HG02870 (cell line): Measurements from ENCODE around the gene HSBP1L1.

Experiments used
- ATAC-seq: cut with Tn5 transposase; IDR thresholded peaks from one replicate; pipeline ENCODE4 v1.9.1; 2021; ENCODE audit warnings: mild to moderate bottlenecking, moderate library complexity; ENCODE audit not compliant: unreplicated experiment

Gene HSBP1L1

GRCh38 chr18:79964330-79965118 lies at the start of gene HSBP1L1:
HSBP1L1 (plus strand) TSS chr18:79964643; CDS start chr18:79964736, 93 bp downstream.
- ATAC-seq, result peak; percentile 42

GRCh38 chr18:79915161-79916127 lies 49.0 kb upstream of the HSBP1L1 start:
- no peak for ATAC-seq

DNA sequence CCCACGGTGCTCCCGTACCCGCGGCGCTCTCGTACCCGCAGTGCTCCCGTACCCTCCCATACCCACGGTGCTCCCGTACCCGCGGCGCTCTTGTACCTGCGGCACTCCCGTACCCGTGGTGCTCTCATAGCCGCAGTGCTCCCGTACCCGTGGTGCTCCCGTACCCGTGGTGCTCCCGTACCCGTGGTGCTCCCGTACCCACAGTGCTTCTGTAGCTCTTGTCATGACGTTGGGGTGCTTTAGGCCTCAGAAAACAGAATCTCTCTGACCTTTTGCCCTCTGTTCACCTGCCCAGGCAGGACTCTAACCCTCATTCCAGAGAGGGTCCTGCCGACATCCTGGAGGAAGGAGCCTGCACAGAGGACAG lies 48.3 kb upstream of the HSBP1L1 start:
- ATAC-seq, result no peak

GRCh38 chr18:79916546-79917168 lies 47.8 kb upstream of the HSBP1L1 start:
- ATAC-seq, result no peak

GRCh38 chr18:79917169-79917852 lies 47.1 kb upstream of the HSBP1L1 start:
- no peak for ATAC-seq

DNA sequence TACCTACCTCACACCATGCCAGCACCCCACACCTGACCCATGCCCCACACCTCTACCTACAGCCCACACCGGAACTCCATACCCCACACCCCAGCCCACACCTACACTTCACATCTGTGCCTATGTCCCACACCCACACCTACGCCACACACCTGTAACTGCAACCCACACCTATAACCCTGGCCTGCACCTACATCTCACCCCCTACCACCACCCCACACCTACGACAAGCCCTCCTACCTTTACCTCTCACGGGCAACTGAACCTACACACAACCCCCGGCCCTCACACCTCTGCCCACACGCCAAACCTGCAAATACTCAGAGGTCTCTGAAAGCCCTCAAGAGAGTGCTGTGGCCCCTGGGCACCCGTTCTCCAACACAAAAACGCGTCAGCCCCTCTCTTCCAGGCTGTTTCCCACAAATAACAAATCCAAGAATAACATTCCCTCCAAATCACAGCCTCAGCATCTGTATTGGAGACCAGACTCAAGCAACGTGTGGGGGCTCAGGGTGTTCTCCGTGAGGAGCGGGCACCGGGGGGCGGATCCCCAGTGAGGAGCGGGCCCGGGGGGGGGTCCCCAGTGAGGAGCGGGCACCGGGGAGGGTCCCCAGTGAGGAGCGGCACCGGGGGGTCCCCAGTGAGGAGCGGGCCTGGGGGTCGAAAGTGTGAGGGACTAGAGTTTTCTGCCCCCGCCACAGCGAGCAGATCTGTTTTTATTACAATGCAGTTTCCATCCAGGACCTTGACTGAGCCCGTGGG lies 46.4 kb upstream of the HSBP1L1 start:
- ATAC-seq, result no peak

GRCh38 chr18:79918615-79919011 lies 45.8 kb upstream of the HSBP1L1 start:
- ATAC-seq, result no peak

- ATAC-seq, result no peak
Observed at GRCh38 chr18:79919089-79919488, 45.4 kb upstream of the HSBP1L1 start.

GRCh38 chr18:79921984-79922965 lies 42.2 kb upstream of the HSBP1L1 start:
- no peak for ATAC-seq

DNA sequence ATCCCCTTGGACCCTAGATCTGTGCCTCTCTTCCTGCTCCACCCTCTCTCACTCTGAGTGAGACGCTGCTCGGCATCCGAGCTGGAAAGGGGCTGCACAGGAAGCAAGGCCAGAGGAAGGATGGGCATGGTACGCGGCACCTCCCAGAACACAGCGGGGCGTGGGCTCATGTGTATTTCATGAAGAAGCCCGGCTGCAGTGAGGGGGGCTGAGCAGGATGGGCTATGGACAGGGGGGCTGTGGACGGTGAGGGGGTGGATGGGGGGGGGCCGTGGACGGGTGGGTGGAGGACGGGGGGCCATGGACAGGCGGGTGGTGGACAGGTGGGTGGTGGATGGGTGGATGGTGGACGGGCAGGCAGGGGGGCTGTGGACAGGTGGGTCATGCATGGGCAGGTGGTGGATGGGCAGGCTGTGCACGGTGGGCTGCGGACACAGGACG lies 41.5 kb upstream of the HSBP1L1 start:
- ATAC-seq, result no peak

DNA sequence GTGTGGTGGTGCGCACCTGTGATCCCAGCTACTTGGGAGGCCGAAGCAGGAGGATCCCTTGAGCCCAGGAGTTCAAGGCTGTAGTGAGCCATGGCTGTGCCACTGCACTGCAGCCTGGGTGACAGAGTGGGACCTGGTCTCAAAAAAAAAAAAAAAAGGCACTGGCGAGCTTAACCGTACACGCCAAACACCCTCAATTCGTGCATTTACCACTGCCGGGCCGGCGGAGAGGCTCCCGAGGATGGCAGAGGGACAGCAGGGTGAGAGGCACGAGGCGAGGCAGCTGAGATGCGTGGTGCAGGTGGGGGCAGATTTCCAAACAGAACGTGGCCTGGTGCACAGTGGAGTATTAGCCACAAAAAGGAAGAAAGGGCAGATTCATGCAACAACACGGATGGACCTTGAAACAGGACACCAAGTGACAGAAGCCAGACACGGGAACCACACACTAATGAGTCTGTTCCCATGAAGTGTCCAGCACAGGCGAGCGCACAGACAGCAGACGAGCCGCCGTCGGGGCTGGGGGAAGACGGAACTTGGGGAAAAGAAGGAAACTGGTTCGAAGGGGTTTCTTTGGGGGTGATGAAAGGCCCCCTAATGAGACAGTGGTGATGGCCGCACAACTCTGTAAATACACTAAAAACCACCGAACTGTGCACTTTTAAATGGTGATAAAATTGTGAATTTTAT lies 40.4 kb upstream of the HSBP1L1 start:
- ATAC-seq, result no peak

- no peak for ATAC-seq
Observed at GRCh38 chr18:79924814-79925731, 39.4 kb upstream of the HSBP1L1 start.

DNA sequence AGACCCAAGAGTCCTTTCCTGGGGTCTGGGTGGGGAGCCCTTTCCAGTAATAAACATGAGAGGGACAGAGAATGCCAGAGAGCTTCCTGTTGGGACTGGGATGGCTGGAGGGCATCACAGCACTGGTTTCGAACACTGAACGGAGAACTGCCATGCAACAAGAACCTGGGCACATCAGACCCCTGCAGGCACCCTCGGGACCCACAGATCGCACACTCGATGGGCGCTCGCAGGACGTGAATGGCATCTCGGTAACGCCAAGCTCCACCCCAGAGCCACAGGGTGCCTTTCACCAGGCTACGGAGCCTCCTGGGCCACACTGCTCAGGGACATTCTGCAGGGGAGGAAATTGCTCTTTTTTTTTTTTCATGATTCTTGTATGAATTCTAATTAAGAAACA lies 38.1 kb upstream of the HSBP1L1 start:
- no peak for ATAC-seq

DNA sequence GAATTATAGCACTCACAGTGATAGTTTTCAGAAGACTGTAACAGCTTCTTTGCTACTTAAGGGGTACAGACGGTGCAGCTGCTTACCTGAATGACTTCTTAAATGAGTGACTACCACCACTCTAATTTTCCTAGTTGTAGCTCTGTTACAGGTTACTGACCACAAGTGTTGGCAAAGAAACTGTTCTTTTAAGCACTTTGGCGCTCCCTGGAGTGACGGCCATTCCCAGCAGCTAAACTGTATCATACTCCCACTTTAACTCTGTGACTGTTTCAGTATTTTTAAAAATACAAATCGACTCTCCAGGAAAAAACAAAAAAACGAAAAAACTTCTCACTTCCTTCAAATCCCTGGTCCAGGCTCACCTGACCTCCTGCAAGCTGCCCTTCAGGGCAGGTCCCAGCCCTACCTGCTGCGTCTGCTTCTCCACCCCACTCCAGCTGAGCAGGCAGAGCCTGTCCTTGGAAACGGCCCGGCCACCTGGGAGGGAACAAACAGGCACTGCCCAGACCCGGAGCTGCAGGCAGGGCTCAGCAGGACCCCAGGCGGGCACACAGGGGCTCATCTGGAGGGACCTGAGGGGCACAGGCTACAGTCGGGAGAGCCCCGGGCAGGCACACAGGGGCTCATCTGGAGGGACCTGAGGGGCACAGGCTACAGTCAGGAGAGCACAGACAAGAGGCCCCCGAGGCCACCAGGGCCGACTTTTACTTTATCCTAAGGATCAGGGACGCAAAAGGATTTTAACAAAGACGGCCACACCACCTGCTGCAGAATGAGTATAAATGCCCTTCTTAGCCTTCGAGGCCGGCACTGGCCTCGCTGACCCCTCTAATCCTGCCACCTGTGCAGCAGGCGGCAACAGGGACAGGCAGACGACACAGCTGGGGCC lies 37.5 kb upstream of the HSBP1L1 start:
- ATAC-seq, result no peak

GRCh38 chr18:79927607-79928562 lies 36.6 kb upstream of the HSBP1L1 start:
- ATAC-seq, result no peak
